Measurements from ENCODE around the gene DTNA. TPM values are rescaled to one million over a fixed set of nuclear protein-coding genes. Genes with fewer than 3 reads are reported as not detected.
"Not testable (repeated sequence)": the region's sequence is repeated elsewhere in the genome, so short reads cannot be mapped to it uniquely, and the experiment has no call there.

DTNA gene
- total RNA-seq, result under 1 TPM; 0.48 to 0.53 TPM

GRCh38 chr18:34709750-34710441 lies at the start of gene DTNA:
Gene DTNA (plus strand): TSS chr18:34710298. CDS start chr18:34755977, 45,679 bp downstream.
- Mint-ChIP-seq H3K27ac (no peak within 1 kb of the TSS), H3K4me1 (peaks cover 2% of the 10 kb centered on the region), H3K4me3 (no peak within 1 kb of the TSS), H3K27me3 (peaks cover 9% of the 10 kb centered on the region), H3K9me3 (ENCODE audit: low read depth) (no peaks in the 10 kb centered on the region), H3K36me3 (ENCODE audit: low read depth) (no peaks in the 10 kb centered on the region)
- ATAC-seq (peak; percentile 63), DNase-seq (no peak)
- intact Hi-C loops (cut with DNase I, micrococcal nuclease), result no loop called here
- POLR2A ChIA-PET, result no interaction called here
- CTCF ChIA-PET, result interaction anchor here (1.1 kb wide), 1 partner anchor 14 kb away, joined by 3 read pairs; no protein-coding TSS in a partner anchor

GRCh38 chr18:34660572-34660971 lies 49.5 kb upstream of the DTNA start:
- no peak overlapping the region for H3K27ac Mint-ChIP-seq
- ChIA-PET POLR2A (no interaction called here), CTCF (interaction anchor here (0.6 to 2.7 kb wide), 16 partner anchors 7 to 533 kb away, joined by 3 to 21 read pairs (median 4); no protein-coding TSS in a partner anchor)
- H3K9me3 Mint-ChIP-seq (ENCODE audit: low read depth), result no peaks in the 10 kb centered on the region
- no peaks in the 10 kb centered on the region for H3K36me3 Mint-ChIP-seq (ENCODE audit: low read depth)
- H3K4me1 Mint-ChIP-seq, result no peaks in the 10 kb centered on the region
- H3K4me3 Mint-ChIP-seq, result no peak overlapping the region
- ATAC-seq (no peak), DNase-seq (no peak)
- intact Hi-C loops (cut with DNase I, micrococcal nuclease), result loop anchor here in 1 of 2 experiments (5.0 kb wide), 1 partner anchor 242 kb away; no protein-coding TSS in a partner anchor
- H3K27me3 Mint-ChIP-seq, result peaks cover 24% of the 10 kb centered on the region

- Mint-ChIP-seq H3K27ac (no peak overlapping the region), H3K4me1 (no peaks in the 10 kb centered on the region), H3K27me3 (peaks cover 24% of the 10 kb centered on the region), H3K4me3 (no peak overlapping the region), H3K36me3 (ENCODE audit: low read depth) (no peaks in the 10 kb centered on the region), H3K9me3 (ENCODE audit: low read depth) (no peaks in the 10 kb centered on the region)
- ChIA-PET CTCF (interaction anchor here (0.6 to 2.7 kb wide), 30 partner anchors 8 to 655 kb away, joined by 3 to 21 read pairs (median 4); no protein-coding TSS in a partner anchor), POLR2A (no interaction called here)
- intact Hi-C loops (cut with DNase I, micrococcal nuclease), result loop anchor here (1.0 to 5.0 kb wide), 2 partner anchors 127 to 241 kb away; no protein-coding TSS in a partner anchor
- no peak for DNase-seq
- peak; percentile 42 for ATAC-seq
These were observed 48.5 kb upstream of the DTNA start for GRCh38 chr18:34661464-34662087.

GRCh38 chr18:34676816-34677574 lies 33.1 kb upstream of the DTNA start:
- Mint-ChIP-seq H3K4me3 (no peak overlapping the region), H3K4me1 (no peaks in the 10 kb centered on the region), H3K27ac (no peak overlapping the region), H3K27me3 (peaks cover 6% of the 10 kb centered on the region), H3K36me3 (ENCODE audit: low read depth) (no peaks in the 10 kb centered on the region), H3K9me3 (ENCODE audit: low read depth) (no peaks in the 10 kb centered on the region)
- DNase-seq, result no peak
- no peak for ATAC-seq
- ChIA-PET CTCF (interaction anchor here (1.9 kb wide), 1 partner anchor 16 kb away, joined by 10 read pairs; no protein-coding TSS in a partner anchor), POLR2A (no interaction called here)
- intact Hi-C loops (cut with DNase I, micrococcal nuclease), result no loop called here

GRCh38 chr18:34689750-34690149 lies 20.3 kb upstream of the DTNA start:
- H3K36me3 Mint-ChIP-seq (ENCODE audit: low read depth); H3K9me3 Mint-ChIP-seq (ENCODE audit: low read depth); ATAC-seq; CTCF ChIA-PET; H3K4me1 Mint-ChIP-seq; H3K4me3 Mint-ChIP-seq; intact Hi-C loops (cut with DNase I, micrococcal nuclease); DNase-seq; H3K27ac Mint-ChIP-seq; POLR2A ChIA-PET: not testable (repeated sequence)
- H3K27me3 Mint-ChIP-seq, result peaks cover 18% of the 10 kb centered on the region

GRCh38 chr18:34691614-34692013 lies 18.5 kb upstream of the DTNA start:
- H3K9me3 Mint-ChIP-seq (ENCODE audit: low read depth), result no peaks in the 10 kb centered on the region
- H3K27me3 Mint-ChIP-seq, result peaks cover 19% of the 10 kb centered on the region
- no peaks in the 10 kb centered on the region for H3K36me3 Mint-ChIP-seq (ENCODE audit: low read depth)
- DNase-seq, result no peak
- intact Hi-C loops (cut with DNase I, micrococcal nuclease), result no loop called here
- H3K27ac Mint-ChIP-seq, result no peak overlapping the region
- ChIA-PET CTCF (interaction anchor here (0.6 to 1.9 kb wide), 2 partner anchors 31 to 96 kb away, joined by 4 to 5 read pairs; no protein-coding TSS in a partner anchor), POLR2A (no interaction called here)
- no peaks in the 10 kb centered on the region for H3K4me1 Mint-ChIP-seq
- ATAC-seq, result no peak
- H3K4me3 Mint-ChIP-seq, result no peak overlapping the region

- ATAC-seq (no peak), DNase-seq (no peak)
- Mint-ChIP-seq H3K9me3 (ENCODE audit: low read depth) (no peaks in the 10 kb centered on the region), H3K4me1 (peaks cover 2% of the 10 kb centered on the region), H3K27me3 (peaks cover 12% of the 10 kb centered on the region), H3K27ac (no peak overlapping the region), H3K36me3 (ENCODE audit: low read depth) (no peaks in the 10 kb centered on the region), H3K4me3 (no peak overlapping the region)
- intact Hi-C loops (cut with DNase I, micrococcal nuclease), result no loop called here
- ChIA-PET POLR2A (no interaction called here), CTCF (no interaction called here)
These were observed 15.4 kb upstream of the DTNA start for GRCh38 chr18:34694591-34695165.

GRCh38 chr18:34695310-34695709 lies 14.8 kb upstream of the DTNA start:
- ATAC-seq (no peak), DNase-seq (no peak)
- Mint-ChIP-seq H3K27ac (no peak overlapping the region), H3K4me3 (no peak overlapping the region), H3K4me1 (peaks cover 2% of the 10 kb centered on the region), H3K9me3 (ENCODE audit: low read depth) (no peaks in the 10 kb centered on the region), H3K36me3 (ENCODE audit: low read depth) (no peaks in the 10 kb centered on the region), H3K27me3 (peaks cover 12% of the 10 kb centered on the region)
- intact Hi-C loops (cut with DNase I, micrococcal nuclease), result no loop called here
- ChIA-PET CTCF (interaction anchor here (0.7 kb wide), 1 partner anchor 15 kb away, joined by 3 read pairs; no protein-coding TSS in a partner anchor), POLR2A (no interaction called here)

- no peak overlapping the region for H3K27ac Mint-ChIP-seq
- ATAC-seq (no peak), DNase-seq (no peak)
- intact Hi-C loops (cut with DNase I, micrococcal nuclease), result no loop called here
- H3K4me1 Mint-ChIP-seq, result peaks cover 2% of the 10 kb centered on the region
- H3K9me3 Mint-ChIP-seq (ENCODE audit: low read depth), result no peaks in the 10 kb centered on the region
- H3K27me3 Mint-ChIP-seq, result peaks cover 9% of the 10 kb centered on the region
- H3K4me3 Mint-ChIP-seq, result no peak overlapping the region
- H3K36me3 Mint-ChIP-seq (ENCODE audit: low read depth), result no peaks in the 10 kb centered on the region
- ChIA-PET CTCF (no interaction called here), POLR2A (no interaction called here)
These were observed 13.4 kb upstream of the DTNA start for GRCh38 chr18:34696671-34697070.

GRCh38 chr18:34697233-34697632 lies 12.9 kb upstream of the DTNA start:
- peaks cover 5% of the 10 kb centered on the region for H3K27me3 Mint-ChIP-seq
- POLR2A ChIA-PET, result no interaction called here

GRCh38 chr18:34697891-34698290 lies 12.2 kb upstream of the DTNA start:
- ChIA-PET CTCF (no interaction called here), POLR2A (no interaction called here)
- Mint-ChIP-seq H3K4me1 (peaks cover 2% of the 10 kb centered on the region), H3K4me3 (no peak overlapping the region), H3K27ac (no peak overlapping the region), H3K9me3 (ENCODE audit: low read depth) (no peaks in the 10 kb centered on the region), H3K36me3 (ENCODE audit: low read depth) (no peaks in the 10 kb centered on the region), H3K27me3 (peaks cover 5% of the 10 kb centered on the region)
- peak; percentile 89 for ATAC-seq
- peak; percentile 18 for DNase-seq
- intact Hi-C loops (cut with DNase I, micrococcal nuclease), result no loop called here

More at GRCh38 chr18:34697233-34697632, 12.9 kb upstream of the DTNA start:
- Mint-ChIP-seq H3K27ac (no peak overlapping the region), H3K4me1 (peaks cover 2% of the 10 kb centered on the region), H3K4me3 (no peak overlapping the region), H3K36me3 (ENCODE audit: low read depth) (no peaks in the 10 kb centered on the region), H3K9me3 (ENCODE audit: low read depth) (no peaks in the 10 kb centered on the region)
- DNase-seq (no peak), ATAC-seq (no peak)
- intact Hi-C loops (cut with DNase I, micrococcal nuclease), result no loop called here
- CTCF ChIA-PET, result no interaction called here
